HS-5 (cell line): Measurements from ENCODE around the gene COX7A2L.
"Not testable (repeated sequence)": the region's sequence is repeated elsewhere in the genome, so short reads cannot be mapped to it uniquely, and the experiment has no call there.

Experiments
- DNase-seq: peaks from one replicate; pipeline ENCODE4 v3.0.0-alpha.2; 2012; ENCODE audit warnings: low read depth

Gene COX7A2L

GRCh38 chr2:42339191-42339912 lies 21.7 kb downstream of the COX7A2L start:
- no peak for DNase-seq

GRCh38 chr2:42338567-42339190 lies 22.3 kb downstream of the COX7A2L start:
- DNase-seq, result no peak

- DNase-seq, result no peak
These were observed 23.0 kb downstream of the COX7A2L start for GRCh38 chr2:42337846-42338566.

GRCh38 chr2:42337356-42337820 lies 23.6 kb downstream of the COX7A2L start:
- DNase-seq, result no peak

DNA sequence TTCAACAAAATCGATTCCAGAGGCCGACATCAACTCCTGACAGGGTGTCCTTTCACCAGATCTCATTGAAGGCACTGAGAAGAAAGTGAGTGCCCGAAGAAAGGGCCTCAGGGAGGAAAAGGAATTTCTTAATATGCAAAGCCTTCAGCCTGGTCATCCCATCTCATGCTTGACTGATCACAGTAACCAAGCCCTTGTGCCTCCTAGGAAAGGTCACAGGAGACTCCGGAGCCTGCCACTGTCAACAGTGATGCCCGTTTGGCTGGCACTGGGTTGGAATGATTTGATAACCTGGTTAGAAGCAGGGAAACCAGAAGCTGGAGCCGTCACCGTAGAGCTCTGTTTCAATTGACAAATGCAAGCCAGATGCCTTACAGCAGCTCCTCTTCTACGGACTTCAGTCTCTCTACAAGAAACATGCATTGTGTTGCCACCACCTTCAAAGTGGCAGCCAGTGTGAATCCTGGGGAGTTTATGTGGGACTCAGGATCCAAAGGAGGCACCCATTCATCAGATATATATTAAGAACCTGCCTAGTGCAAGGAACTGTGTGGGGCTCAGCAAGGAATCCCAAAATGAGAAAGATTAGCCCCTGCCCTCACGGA lies 24.6 kb downstream of the COX7A2L start:
- DNase-seq, result no peak

- no peak for DNase-seq
These were observed 25.4 kb downstream of the COX7A2L start for GRCh38 chr2:42335514-42336104.

DNA sequence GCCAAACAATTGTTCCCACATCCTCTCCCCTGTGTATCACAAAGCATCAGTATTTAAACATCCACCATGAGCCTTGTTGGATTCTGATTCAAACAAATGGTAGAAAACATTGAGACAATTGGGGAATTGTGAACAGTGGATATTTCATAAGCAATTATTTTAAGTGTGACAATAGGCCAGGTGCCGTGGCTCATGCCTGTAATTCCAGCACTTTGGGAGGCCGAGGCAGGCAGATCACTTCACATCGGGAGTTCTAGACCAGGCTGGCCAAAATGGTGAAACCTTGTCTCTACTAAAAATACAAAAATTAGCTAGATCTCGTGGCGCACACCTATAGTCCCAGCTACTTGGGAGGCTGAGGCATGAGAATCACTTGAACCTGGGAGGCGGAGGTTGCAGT lies 26.2 kb downstream of the COX7A2L start:
- not testable (repeated sequence) for DNase-seq

DNA sequence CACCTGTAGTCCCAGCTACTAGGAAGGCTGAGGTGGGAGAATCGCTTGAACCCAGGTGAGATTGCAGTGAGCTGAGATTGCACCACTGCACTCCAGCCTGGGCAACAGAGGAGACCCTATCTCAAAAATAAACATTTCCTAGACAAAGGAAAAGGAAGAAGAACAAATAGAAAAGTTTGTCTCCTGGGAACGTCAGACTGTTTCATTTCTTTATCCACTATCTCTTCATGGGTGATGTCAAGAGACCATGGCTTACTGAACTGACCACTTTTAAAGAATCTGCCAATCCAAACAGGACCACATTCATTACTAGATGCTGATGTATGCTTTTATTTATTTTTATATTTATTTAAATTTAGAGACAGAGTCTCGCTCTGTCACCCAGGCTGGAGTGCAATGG lies 26.8 kb downstream of the COX7A2L start:
- DNase-seq, result no peak

DNA sequence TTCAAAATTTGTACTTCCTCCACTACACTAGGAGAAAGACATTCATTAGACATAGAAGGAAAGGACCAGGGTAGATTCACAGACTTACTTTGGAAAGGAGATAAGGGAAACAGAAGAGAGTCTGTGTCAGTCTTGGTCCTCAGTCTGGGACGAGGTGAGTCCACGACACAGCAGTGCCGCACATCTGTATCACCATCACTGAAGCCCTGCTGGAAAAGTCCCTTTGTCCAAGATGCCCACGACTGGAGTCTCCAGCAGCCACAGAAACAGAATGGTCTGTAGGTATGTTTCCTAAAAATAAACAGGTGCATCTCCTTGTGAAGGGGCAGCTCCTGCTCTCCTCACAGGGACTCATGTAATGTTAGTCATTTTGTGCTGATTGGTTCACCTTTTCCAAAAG lies 27.4 kb downstream of the COX7A2L start:
- DNase-seq, result no peak

DNA sequence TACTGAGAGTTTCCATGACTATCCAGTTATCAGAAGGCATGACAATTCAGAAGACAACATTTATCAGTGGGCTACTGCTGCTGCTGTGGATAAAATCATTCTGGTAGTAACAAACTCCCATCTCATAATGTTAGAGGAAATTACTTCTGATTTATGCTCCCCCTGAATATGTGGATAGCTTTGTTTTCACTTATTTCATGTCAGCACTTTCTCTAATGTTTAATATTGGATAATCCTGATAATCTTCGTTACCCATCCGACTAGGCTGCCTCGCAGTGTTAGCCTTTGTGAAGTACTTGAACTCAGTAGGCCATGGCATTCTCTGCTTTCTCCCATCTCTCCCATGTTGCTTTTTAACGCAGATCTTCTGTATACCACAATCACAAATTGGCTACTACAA lies 28.4 kb downstream of the COX7A2L start:
- DNase-seq, result no peak

GRCh38 chr2:42331569-42332284 lies 29.3 kb downstream of the COX7A2L start:
- DNase-seq, result no peak

DNA sequence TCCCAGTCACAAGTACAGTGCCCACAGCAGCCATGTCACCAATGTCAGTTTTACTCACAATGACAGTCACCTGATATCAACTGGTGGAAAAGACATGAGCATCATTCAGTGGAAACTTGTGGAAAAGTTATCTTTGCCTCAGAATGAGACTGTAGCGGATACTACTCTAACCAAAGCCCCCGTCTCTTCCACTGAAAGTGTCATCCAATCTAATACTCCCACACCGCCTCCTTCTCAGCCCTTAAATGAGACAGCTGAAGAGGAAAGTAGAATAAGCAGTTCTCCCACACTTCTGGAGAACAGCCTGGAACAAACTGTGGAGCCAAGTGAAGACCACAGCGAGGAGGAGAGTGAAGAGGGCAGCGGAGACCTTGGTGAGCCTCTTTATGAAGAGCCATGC lies 31.3 kb downstream of the COX7A2L start:
- no peak for DNase-seq

DNA sequence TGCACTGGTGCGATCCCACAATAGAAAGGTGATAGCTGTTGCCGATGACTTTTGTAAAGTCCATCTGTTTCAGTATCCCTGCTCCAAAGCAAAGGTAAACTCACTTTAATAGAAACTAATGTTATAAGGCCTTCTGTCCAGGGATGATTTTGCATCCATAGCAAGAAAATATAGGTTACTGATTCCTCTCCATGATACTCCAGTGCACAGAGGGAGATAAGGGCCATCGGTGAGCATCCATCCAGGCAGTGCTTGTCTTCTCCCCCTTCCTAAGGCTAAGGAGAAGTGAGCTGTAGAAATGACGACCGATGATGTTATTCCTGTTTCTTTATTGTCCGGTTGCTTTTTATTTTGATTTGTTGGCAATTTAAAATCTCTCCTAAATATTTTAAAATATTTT lies 32.1 kb downstream of the COX7A2L start:
- DNase-seq, result no peak

- DNase-seq, result peak; percentile 10
These were observed 32.7 kb downstream of the COX7A2L start for GRCh38 chr2:42328148-42328833.

- DNase-seq, result no peak
These were observed 33.9 kb downstream of the COX7A2L start for GRCh38 chr2:42327125-42327524.

GRCh38 chr2:42325609-42326008 lies 35.4 kb downstream of the COX7A2L start:
- no peak for DNase-seq

DNA sequence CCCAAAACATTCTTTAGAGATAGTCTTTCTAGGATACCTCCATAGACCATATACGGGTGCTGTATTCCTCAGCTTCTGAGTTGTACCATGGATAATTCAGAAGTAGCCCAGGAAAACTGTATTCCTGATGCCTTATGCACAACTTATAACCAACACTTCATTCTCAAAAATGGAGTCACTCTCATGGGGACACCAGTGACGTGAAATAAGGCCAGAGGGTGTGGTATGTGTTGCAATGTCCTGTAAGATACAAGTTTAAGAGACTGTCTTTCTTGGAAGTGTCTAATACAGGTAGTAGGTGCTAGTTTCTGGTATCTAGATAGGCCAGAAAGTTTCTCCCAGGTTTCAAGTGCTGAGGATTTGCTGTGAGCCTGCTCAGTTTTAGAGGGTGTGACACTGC lies 36.1 kb downstream of the COX7A2L start:
- DNase-seq, result no peak

DNA sequence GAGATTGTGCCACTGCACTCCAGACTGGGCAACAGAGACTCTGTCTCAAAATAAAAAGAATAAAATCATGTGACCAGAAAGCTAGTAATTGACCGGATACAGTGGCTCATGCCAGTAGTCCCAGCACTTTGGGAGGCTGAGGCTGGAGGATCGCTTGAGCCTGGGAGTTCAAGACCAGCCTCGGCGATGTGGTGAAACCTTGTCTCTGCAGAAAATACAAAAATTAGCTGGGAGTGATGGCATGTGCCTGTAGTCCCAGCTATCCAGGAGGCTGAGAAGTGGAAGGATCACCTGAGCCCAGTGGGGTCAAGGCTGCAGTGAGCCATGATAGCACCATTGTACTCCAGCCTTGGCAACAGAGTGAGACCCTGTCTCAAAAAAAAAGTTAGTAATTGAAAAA lies 36.8 kb downstream of the COX7A2L start:
- DNase-seq, result no peak

GRCh38 chr2:42321452-42322064 lies 39.5 kb downstream of the COX7A2L start:
- DNase-seq, result no peak

- no peak for DNase-seq
These were observed 41.8 kb downstream of the COX7A2L start for GRCh38 chr2:42319265-42319664.

- no peak for DNase-seq
These were observed 43.1 kb downstream of the COX7A2L start for GRCh38 chr2:42317945-42318344.
